Endothelial cell (in vitro differentiated cells): ENCODE results near the gene SESN3. TPM values are rescaled to one million over a fixed set of nuclear protein-coding genes. Genes with fewer than 3 reads are reported as not detected.
"Not testable (repeated sequence)": the region's sequence is repeated elsewhere in the genome, so short reads cannot be mapped to it uniquely, and the experiment has no call there.

Source experiments
- DNase-seq: peaks from one replicate; pipeline ENCODE4 v3.0.0; 2021; ENCODE audit warnings: low spot score
- H3K27ac Mint-ChIP-seq: one replicate; pipeline ENCODE4 v1.8.0; 2021; ENCODE audit warnings: mixed read lengths, inconsistent platforms; ENCODE audit not compliant: unreplicated experiment
- H3K27me3 Mint-ChIP-seq: one replicate; pipeline ENCODE4 v1.8.0; 2021; ENCODE audit warnings: mild to moderate bottlenecking, moderate library complexity, mixed read lengths, inconsistent platforms; ENCODE audit not compliant: unreplicated experiment
- H3K36me3 Mint-ChIP-seq: one replicate; pipeline ENCODE4 v1.8.0; 2021; ENCODE audit warnings: mild to moderate bottlenecking, low read depth, mixed read lengths, inconsistent platforms; ENCODE audit not compliant: unreplicated experiment
- H3K4me1 Mint-ChIP-seq: one replicate; pipeline ENCODE4 v1.8.0; 2021; ENCODE audit warnings: mild to moderate bottlenecking, mixed read lengths, inconsistent platforms; ENCODE audit not compliant: unreplicated experiment
- H3K4me3 Mint-ChIP-seq: one replicate; pipeline ENCODE4 v1.8.0; 2021; ENCODE audit warnings: mild to moderate bottlenecking, mixed read lengths, inconsistent platforms; ENCODE audit not compliant: unreplicated experiment
- H3K9me3 Mint-ChIP-seq: one replicate; pipeline ENCODE4 v1.8.0; 2021; ENCODE audit warnings: mixed read lengths, inconsistent platforms; ENCODE audit not compliant: unreplicated experiment
- CTCF ChIP-seq: fragments of 200-600 bp; sonication (generic); IDR thresholded peaks from one replicate; pipeline ENCODE4 v1.5.0; 2021; ENCODE audit warnings: antibody characterized with exemption; ENCODE audit not compliant: unreplicated experiment
- total RNA-seq: library from RNA; stranded (reverse); fragmentation: NEBNext Ultra II Directional; extraction: Animal tissue kit (Norgen Biotek cat#: 25700); gene quantifications from one replicate; pipeline ENCODE4 v1.2.1, GENCODE V29; 2021; ENCODE audit not compliant: unreplicated experiment

SESN3 gene
- total RNA-seq, 1 donor from 2014 or later: 94.5 TPM

- Mint-ChIP-seq H3K9me3 (no peaks in the 10 kb centered on the region), H3K36me3 (no peaks in the 10 kb centered on the region), H3K4me1 (peaks cover 9% of the 10 kb centered on the region), H3K27ac (peak overlapping the region; percentile 86), H3K4me3 (peak overlapping the region; percentile 99), H3K27me3 (peaks cover 3% of the 10 kb centered on the region)
- TF ChIP-seq CTCF: no peak
- peak; percentile 47 for DNase-seq
Observed at GRCh38 chr11:95229993-95230809, 801 bp downstream of the SESN3 start.

GRCh38 chr11:95229199-95229992, 1.6 kb downstream of the SESN3 start:
- H3K36me3 Mint-ChIP-seq: no peaks in the 10 kb centered on the region
- DNase-seq: no peak
- peak overlapping the region; percentile 99 for H3K4me3 Mint-ChIP-seq
- peaks cover 9% of the 10 kb centered on the region for H3K4me1 Mint-ChIP-seq
- no peak for TF ChIP-seq CTCF
- H3K9me3 Mint-ChIP-seq: no peaks in the 10 kb centered on the region
- H3K27ac Mint-ChIP-seq: peak overlapping the region; percentile 86
- peaks cover 3% of the 10 kb centered on the region for H3K27me3 Mint-ChIP-seq

GRCh38 chr11:95228081-95228749, 2.8 kb downstream of the SESN3 start:
- H3K4me3 Mint-ChIP-seq: peak overlapping the region; percentile 69
- H3K4me1 Mint-ChIP-seq: peaks cover 13% of the 10 kb centered on the region
- H3K36me3 Mint-ChIP-seq: no peaks in the 10 kb centered on the region
- no peak overlapping the region for H3K27ac Mint-ChIP-seq
- peaks cover 3% of the 10 kb centered on the region for H3K27me3 Mint-ChIP-seq
- H3K9me3 Mint-ChIP-seq: no peaks in the 10 kb centered on the region
- DNase-seq: no peak
- no peak for TF ChIP-seq CTCF

GRCh38 chr11:95227060-95227459, 3.9 kb downstream of the SESN3 start:
- not testable (repeated sequence) for H3K36me3 Mint-ChIP-seq, DNase-seq, H3K4me3 Mint-ChIP-seq, H3K27ac Mint-ChIP-seq, H3K27me3 Mint-ChIP-seq, H3K9me3 Mint-ChIP-seq
- H3K4me1 Mint-ChIP-seq: peaks cover 13% of the 10 kb centered on the region

GRCh38 chr11:95222817-95223216, 8.2 kb downstream of the SESN3 start:
- no peaks in the 10 kb centered on the region for H3K36me3 Mint-ChIP-seq
- no peak overlapping the region for H3K27ac Mint-ChIP-seq
- peaks cover 1% of the 10 kb centered on the region for H3K27me3 Mint-ChIP-seq
- no peak overlapping the region for H3K4me3 Mint-ChIP-seq
- H3K9me3 Mint-ChIP-seq: no peaks in the 10 kb centered on the region
- DNase-seq: no peak
- peaks cover 9% of the 10 kb centered on the region for H3K4me1 Mint-ChIP-seq
- TF ChIP-seq CTCF: no peak
